CD4-positive, CD25-positive, alpha-beta regulatory T cell (primary cell): ENCODE measurements around the gene KLF9. TPM values are rescaled to one million over a fixed set of nuclear protein-coding genes. Genes with fewer than 3 reads are reported as not detected.

Source experiments
- ATAC-seq, 2 donors: fragments of 150-1000 bp; cut with Tn5 transposase; one replicate each; pipeline ENCODE4 v1.10.0; 2021; ENCODE audit warnings: low read depth in 2 of 2, moderate number of reproducible peaks in 2 of 2, moderate library complexity in 1 of 2
- DNase-seq, 3 donors: peaks; one replicate each; pipeline versions ENCODE4 v3.0.0 to v3.0.0-alpha.2; 2012 to 2022; ENCODE audit warnings: mixed read lengths in 1 of 3
- H3K27ac ChIP-seq: one replicate; pipeline ENCODE4 v1.7.0; 2013; ENCODE audit warnings: mild to moderate bottlenecking, low read length; ENCODE audit not compliant: insufficient read depth, poor library complexity, severe bottlenecking
- H3K27me3 ChIP-seq: one replicate; pipeline ENCODE4 v1.7.0; 2013; ENCODE audit warnings: low read length; ENCODE audit not compliant: control insufficient read depth, insufficient read depth
- H3K36me3 ChIP-seq: one replicate; pipeline ENCODE4 v1.7.0; 2013; ENCODE audit warnings: mild to moderate bottlenecking, low read length, moderate library complexity; ENCODE audit not compliant: control insufficient read depth, insufficient read depth
- H3K4me1 ChIP-seq: 2 replicates; pipeline ENCODE4 v1.7.0; 2013; ENCODE audit warnings: mild to moderate bottlenecking, low read length; ENCODE audit not compliant: insufficient read depth, control insufficient read depth, poor library complexity, severe bottlenecking
- H3K4me3 ChIP-seq: one replicate; pipeline ENCODE4 v1.7.0; 2013; ENCODE audit warnings: low read depth, mild to moderate bottlenecking, low read length, moderate library complexity
- H3K9me3 ChIP-seq, 2 experiments: 1 replicate in 1 of 2; 2 replicates in 1 of 2; pipeline ENCODE4 v1.7.0; 2013; ENCODE audit warnings: low read length in 2 of 2, mild to moderate bottlenecking in 1 of 2, moderate library complexity in 1 of 2; ENCODE audit not compliant: control insufficient read depth in 2 of 2
- H3K27ac Mint-ChIP-seq, 3 donors: one replicate each; pipeline ENCODE4 v1.8.0; 2020 to 2022; ENCODE audit warnings: mild to moderate bottlenecking in 3 of 3, mixed read lengths in 3 of 3, moderate library complexity in 2 of 3
- H3K27me3 Mint-ChIP-seq: one replicate; pipeline ENCODE4 v1.8.0; 2022; ENCODE audit warnings: mild to moderate bottlenecking, mixed read lengths
- H3K36me3 Mint-ChIP-seq: one replicate; pipeline ENCODE4 v1.8.0; 2020; ENCODE audit warnings: mixed read lengths
- H3K4me1 Mint-ChIP-seq, 4 donors: one replicate each; pipeline ENCODE4 v1.8.0; 2020 to 2022; ENCODE audit warnings: mixed read lengths in 4 of 4, mild to moderate bottlenecking in 1 of 4
- H3K4me3 Mint-ChIP-seq, 4 donors: one replicate each; pipeline ENCODE4 v1.8.0; 2020 to 2022; ENCODE audit warnings: mild to moderate bottlenecking in 4 of 4, mixed read lengths in 4 of 4, moderate library complexity in 3 of 4
- H3K9me3 Mint-ChIP-seq, 7 donors: one replicate each; pipeline ENCODE4 v1.8.0; 2020 to 2022; ENCODE audit warnings: mixed read lengths in 7 of 7, mild to moderate bottlenecking in 3 of 7, moderate library complexity in 2 of 7
- polyA plus RNA-seq, 4 donors: library from polyadenylated mRNA; unstranded; fragments of 300-500 nt; fragmentation: Illumina TruSeq; gene quantifications; one replicate each; pipeline ENCODE4 v1.2.3, GENCODE V29; 2021
- total RNA-seq: library from RNA; stranded (reverse); gene quantifications from one replicate; pipeline ENCODE4 v1.2.3, GENCODE V29; 2022

KLF9 gene
- total and polyA plus RNA-seq, 5 donors from 2014 or later: 1.4 to 86.7 (median 3.6) TPM

DNA sequence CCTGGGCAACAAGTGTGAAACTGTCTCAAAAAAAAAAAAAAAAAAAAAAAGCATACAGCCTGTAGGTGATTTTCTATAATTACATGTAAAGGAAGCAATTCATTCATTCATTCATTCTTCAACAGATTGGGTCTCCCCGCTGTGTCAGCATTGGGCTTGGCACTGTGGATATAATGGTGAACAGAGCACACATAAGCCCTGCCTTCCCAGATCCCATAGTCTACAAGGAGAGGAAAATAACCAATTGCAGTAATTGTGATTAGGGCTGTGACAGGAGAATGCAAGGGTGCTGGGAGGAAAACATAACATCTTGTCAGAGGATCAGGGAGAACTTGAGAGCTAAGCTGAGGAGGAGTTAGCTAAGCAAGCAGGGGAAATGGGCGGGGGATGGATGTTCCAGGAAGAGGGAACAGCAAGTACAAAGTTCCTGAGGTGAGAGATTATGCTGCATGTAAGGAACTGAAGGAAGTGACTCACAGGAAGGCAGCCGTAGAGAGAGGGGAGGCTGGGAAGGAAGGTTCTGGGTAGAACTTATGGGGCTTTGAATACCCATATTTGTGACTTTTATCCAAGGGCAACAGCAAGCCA, 24.0 kb upstream of the KLF9 start:
- peaks cover 22% of the 10 kb centered on the region for H3K27me3 Mint-ChIP-seq
- no peaks in the 10 kb centered on the region for H3K9me3 ChIP-seq
- H3K36me3 ChIP-seq: no peaks in the 10 kb centered on the region
- no peak overlapping the region for H3K4me3 ChIP-seq
- ATAC-seq: no peak
- H3K4me1 ChIP-seq: no peaks in the 10 kb centered on the region
- no peak for DNase-seq
- H3K4me1 Mint-ChIP-seq: peaks cover 0 to 6% (median 2%) of the 10 kb centered on the region in 4 donors
- peak overlapping the region in 1 of 3 donors; percentile 60 for H3K27ac Mint-ChIP-seq
- H3K9me3 Mint-ChIP-seq: peaks cover 0 to 2% (median 0%) of the 10 kb centered on the region in 7 donors
- H3K36me3 Mint-ChIP-seq: no peaks in the 10 kb centered on the region
- no peak overlapping the region for H3K27ac ChIP-seq
- peaks cover 4% of the 10 kb centered on the region for H3K27me3 ChIP-seq
- no peak overlapping the region for H3K4me3 Mint-ChIP-seq

DNA sequence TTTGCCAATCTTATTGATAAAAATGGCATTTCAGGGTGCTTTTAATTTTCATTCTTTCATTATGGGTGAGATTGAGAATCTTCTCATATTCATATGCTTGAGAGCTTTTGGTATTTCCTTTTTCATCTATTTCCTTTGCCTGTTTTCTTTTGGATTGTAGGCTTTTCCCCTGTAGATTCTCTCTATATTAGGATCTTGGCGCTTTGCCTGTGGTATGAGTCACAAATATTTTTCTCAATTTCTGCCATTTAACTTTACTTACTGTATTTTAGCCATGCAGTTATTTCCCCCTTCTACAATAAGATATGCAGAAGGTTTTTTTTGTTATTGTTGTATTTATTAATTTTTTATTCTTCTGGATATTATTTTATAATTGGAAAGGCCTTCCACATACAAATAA, 21.5 kb upstream of the KLF9 start:
- Mint-ChIP-seq H3K27me3 (peaks cover 23% of the 10 kb centered on the region), H3K27ac (no peak overlapping the region), H3K36me3 (no peaks in the 10 kb centered on the region), H3K4me1 (peaks cover 0 to 8% (median 2%) of the 10 kb centered on the region in 4 donors), H3K4me3 (no peak overlapping the region), H3K9me3 (peaks cover 0 to 3% (median 0%) of the 10 kb centered on the region in 7 donors)
- Histone ChIP-seq H3K4me1 (no peaks in the 10 kb centered on the region), H3K27ac (no peak overlapping the region), H3K4me3 (no peak overlapping the region), H3K27me3 (peaks cover 4% of the 10 kb centered on the region), H3K9me3 (no peaks in the 10 kb centered on the region), H3K36me3 (no peaks in the 10 kb centered on the region)
- DNase-seq: no peak
- no peak for ATAC-seq

DNA sequence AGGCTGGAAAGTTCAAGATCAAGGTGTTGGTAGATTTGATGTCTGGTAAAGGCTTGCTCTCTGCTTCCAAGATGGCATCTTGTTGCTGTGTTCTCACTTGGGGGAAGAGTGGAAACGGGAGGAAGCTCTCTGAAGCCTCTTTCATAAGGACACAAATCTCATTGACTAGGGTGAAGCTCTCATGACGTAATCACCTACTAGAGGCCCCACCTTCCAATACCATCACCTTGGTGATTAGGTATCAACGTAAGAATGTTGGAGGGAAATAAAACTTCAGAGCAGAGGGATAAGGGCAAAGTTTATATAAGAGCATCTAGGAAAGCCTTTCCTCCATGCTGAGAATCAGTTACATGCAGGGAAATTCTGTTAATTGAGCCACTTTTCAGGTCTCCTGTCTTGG, 15.4 kb upstream of the KLF9 start:
- Histone ChIP-seq H3K4me1 (no peaks in the 10 kb centered on the region), H3K27me3 (peaks cover 2% of the 10 kb centered on the region), H3K4me3 (no peak overlapping the region), H3K36me3 (no peaks in the 10 kb centered on the region), H3K27ac (no peak overlapping the region), H3K9me3 (no peaks in the 10 kb centered on the region)
- Mint-ChIP-seq H3K9me3 (peaks cover 0 to 3% (median 0%) of the 10 kb centered on the region in 7 donors), H3K27ac (no peak overlapping the region), H3K4me3 (no peak overlapping the region), H3K4me1 (peaks cover 0 to 6% (median under 1%) of the 10 kb centered on the region in 4 donors), H3K36me3 (no peaks in the 10 kb centered on the region), H3K27me3 (peaks cover 11% of the 10 kb centered on the region)
- no peak for DNase-seq
- no peak for ATAC-seq

DNA sequence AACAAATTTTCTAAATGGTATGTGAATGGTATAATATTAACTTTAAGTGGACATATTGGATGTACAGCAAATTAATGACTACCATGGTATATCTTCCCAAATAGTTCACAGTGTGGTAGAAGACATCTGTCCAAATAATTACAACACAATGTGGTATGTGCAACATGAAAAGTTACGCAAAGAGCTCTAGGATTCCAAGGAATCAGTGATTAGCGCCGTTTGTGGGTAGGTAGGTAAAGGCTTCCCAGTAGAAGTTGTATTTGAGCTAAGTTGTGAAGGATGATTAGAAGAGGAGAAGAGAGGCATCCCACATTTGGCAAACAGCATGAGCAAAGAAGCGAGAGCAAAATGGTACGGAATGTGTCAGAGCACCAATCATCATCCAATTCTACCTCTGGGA, 14.3 kb upstream of the KLF9 start:
- H3K4me1 ChIP-seq: no peaks in the 10 kb centered on the region
- Mint-ChIP-seq H3K27me3 (peaks cover 9% of the 10 kb centered on the region), H3K4me3 (no peak overlapping the region), H3K9me3 (peaks cover 0 to 3% (median 0%) of the 10 kb centered on the region in 7 donors), H3K27ac (no peak overlapping the region), H3K4me1 (peaks cover 0 to 8% (median 4%) of the 10 kb centered on the region in 4 donors), H3K36me3 (no peaks in the 10 kb centered on the region)
- H3K27ac ChIP-seq: no peak overlapping the region
- H3K9me3 ChIP-seq: no peaks in the 10 kb centered on the region
- no peaks in the 10 kb centered on the region for H3K36me3 ChIP-seq
- no peaks in the 10 kb centered on the region for H3K27me3 ChIP-seq
- DNase-seq (no peak), ATAC-seq (no peak)
- H3K4me3 ChIP-seq: no peak overlapping the region

DNA sequence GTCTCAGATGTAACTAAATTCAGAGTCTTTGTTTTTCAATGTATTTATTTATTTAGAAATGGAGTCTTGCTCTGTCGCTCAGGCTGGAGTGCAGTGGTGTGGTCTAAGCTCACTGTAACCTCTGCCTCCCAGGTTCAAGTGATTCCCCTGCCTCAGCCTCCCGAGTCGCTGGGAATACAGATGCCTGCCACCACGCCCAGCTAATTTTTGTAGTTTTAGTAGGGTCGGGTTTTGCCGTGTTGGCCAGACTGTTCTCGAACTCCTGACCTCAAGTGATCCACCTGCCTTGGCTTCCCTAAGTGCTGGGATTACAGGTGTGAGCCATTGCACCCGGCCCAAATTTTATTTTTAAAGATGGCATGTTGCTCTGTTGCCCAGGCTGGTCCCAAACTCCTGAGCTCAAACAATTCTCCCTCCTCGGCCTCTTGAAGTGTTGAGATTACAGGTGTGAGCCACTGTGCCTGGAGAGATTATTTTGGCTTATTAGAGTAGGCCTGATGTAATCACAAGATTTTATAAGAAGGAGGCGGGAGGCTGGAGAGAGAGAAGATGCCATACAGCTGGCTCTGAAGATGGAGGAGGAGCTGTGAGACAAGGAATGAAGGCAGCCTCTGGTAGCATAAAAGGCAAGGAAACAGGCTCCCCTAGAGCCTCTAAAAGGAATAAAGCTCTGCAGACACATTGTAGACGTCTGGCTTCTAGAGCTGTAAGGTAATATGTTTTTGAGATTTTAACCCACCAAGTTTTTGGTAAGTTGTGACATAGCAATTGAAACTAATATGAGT, 12.9 kb upstream of the KLF9 start:
- Mint-ChIP-seq H3K27ac (no peak overlapping the region), H3K9me3 (peaks cover 0 to 1% (median 0%) of the 10 kb centered on the region in 7 donors)
- no peak for DNase-seq

DNA sequence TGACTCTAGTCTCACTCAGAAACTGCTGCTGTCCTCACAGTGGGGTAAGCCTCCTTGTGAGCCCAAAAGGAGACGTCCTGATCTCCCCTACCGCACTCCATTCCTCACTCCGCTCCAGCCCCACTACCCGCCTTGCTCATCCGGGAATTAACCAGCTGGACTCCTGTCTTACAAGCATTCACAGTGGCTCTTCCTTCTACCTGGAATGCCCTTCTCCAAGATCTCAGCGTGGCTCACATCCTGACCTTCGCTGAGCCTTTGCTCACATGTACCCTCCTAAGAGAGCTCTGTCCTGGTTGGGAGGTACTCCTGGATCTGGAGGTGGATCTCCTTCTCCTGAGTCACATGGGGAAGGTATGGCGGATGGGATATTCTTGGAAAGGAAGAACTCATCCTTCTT, 10.7 kb upstream of the KLF9 start:
- Mint-ChIP-seq H3K27me3 (peaks cover 4% of the 10 kb centered on the region), H3K36me3 (no peaks in the 10 kb centered on the region), H3K4me1 (peaks cover 6 to 35% (median 24%) of the 10 kb centered on the region in 4 donors), H3K4me3 (no peak overlapping the region), H3K27ac (peak overlapping the region in 2 of 3 donors; percentile 65 to 67), H3K9me3 (no peaks in the 10 kb centered on the region)
- H3K9me3 ChIP-seq: no peaks in the 10 kb centered on the region
- ATAC-seq (no peak), DNase-seq (no peak)
- H3K36me3 ChIP-seq: no peaks in the 10 kb centered on the region
- H3K4me3 ChIP-seq: no peak overlapping the region
- no peak overlapping the region for H3K27ac ChIP-seq
- no peaks in the 10 kb centered on the region for H3K27me3 ChIP-seq
- H3K4me1 ChIP-seq: peaks cover 21% of the 10 kb centered on the region

More for the DNA sequence above, 12.9 kb upstream of the KLF9 start:
- no peak overlapping the region for H3K27ac ChIP-seq
- Mint-ChIP-seq H3K27me3 (peaks cover 9% of the 10 kb centered on the region), H3K36me3 (no peaks in the 10 kb centered on the region), H3K4me1 (peaks cover under 1 to 14% (median 10%) of the 10 kb centered on the region in 4 donors), H3K4me3 (no peak overlapping the region)
- no peaks in the 10 kb centered on the region for H3K27me3 ChIP-seq
- H3K9me3 ChIP-seq: no peaks in the 10 kb centered on the region
- no peak overlapping the region for H3K4me3 ChIP-seq
- no peak for ATAC-seq
- no peaks in the 10 kb centered on the region for H3K36me3 ChIP-seq
- H3K4me1 ChIP-seq: no peaks in the 10 kb centered on the region

DNA sequence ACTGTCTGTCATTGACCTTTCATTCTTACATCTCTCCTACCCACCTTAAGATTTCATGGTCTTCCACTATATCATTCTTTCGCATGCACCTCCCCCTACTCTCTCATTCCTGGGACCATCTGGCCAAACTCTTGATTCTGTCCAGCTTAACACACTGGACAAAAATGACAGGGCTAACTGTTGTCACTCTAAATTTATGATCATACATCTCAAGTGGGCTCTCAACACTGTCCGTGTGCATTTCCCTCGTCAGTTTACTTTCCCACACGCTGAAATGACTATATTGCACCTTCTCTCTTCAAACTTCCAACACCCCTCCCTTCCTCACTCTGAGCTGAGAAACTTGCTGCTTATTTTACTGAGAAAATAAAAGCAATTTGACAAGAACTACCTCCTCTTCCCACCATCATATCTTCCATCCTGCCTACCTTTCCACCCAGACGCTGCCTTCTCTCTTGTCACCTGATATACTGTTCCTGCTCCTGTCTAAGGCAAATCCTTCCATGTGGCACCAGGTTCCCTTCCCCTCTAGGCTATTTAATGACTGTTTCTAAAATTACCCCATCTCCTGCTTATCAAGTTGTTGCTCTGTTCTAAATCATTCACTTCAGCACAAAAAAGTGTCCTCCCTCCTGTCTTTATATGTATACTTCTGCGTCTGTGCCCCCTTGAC, 8.1 kb upstream of the KLF9 start:
- Mint-ChIP-seq H3K4me1 (peaks cover 6 to 46% (median 31%) of the 10 kb centered on the region in 4 donors), H3K4me3 (peak overlapping the region; percentile 2 to 97 (median 74)), H3K27ac (peak overlapping the region; percentile 98 to 100 (median 100)), H3K27me3 (peaks cover 4% of the 10 kb centered on the region), H3K36me3 (no peaks in the 10 kb centered on the region), H3K9me3 (no peaks in the 10 kb centered on the region)
- H3K27ac ChIP-seq: peak overlapping the region; percentile 39
- no peak overlapping the region for H3K4me3 ChIP-seq
- no peak for DNase-seq
- no peak for ATAC-seq
- H3K27me3 ChIP-seq: no peaks in the 10 kb centered on the region
- no peaks in the 10 kb centered on the region for H3K36me3 ChIP-seq
- no peaks in the 10 kb centered on the region for H3K9me3 ChIP-seq
- H3K4me1 ChIP-seq: peaks cover 40% of the 10 kb centered on the region
